ENCODE data around the gene MAGIX. TPM values are rescaled to one million over a fixed set of nuclear protein-coding genes. Genes with fewer than 3 reads are reported as not detected.

The MAGIX gene
- total RNA-seq, 1 experiment from 2014 or later: 1.9 TPM

- H3K14ac ChIP-seq (ENCODE audit: insufficient read depth, low read length): no peak overlapping the region
- H2BK20ac ChIP-seq (ENCODE audit: low read depth, low read length, poor library complexity, severe bottlenecking): no peak overlapping the region
- H2AK5ac ChIP-seq (ENCODE audit: insufficient read length, low read length): no peak overlapping the region
- no peaks in the 10 kb centered on the region for H3K79me1 ChIP-seq (ENCODE audit: insufficient read depth, low read depth, low read length, poor library complexity, severe bottlenecking)
- H3K23me2 ChIP-seq (ENCODE audit: insufficient read length, low read depth, low read length, poor library complexity, severe bottlenecking): no peaks in the 10 kb centered on the region
- H3K23ac ChIP-seq (ENCODE audit: insufficient read length, low read depth, low read length): no peak overlapping the region
- no peak overlapping the region for H2BK5ac ChIP-seq (ENCODE audit: insufficient read length, low read length)
- DNase-seq: peak; percentile 86
- H2BK120ac ChIP-seq (ENCODE audit: low read depth, low read length, poor library complexity, severe bottlenecking): no peak overlapping the region
- H3K4me1 ChIP-seq (ENCODE audit: insufficient read depth, low read length): no peaks in the 10 kb centered on the region
- Mint-ChIP-seq H3K4me3 (peak overlapping the region; percentile 78 to 87), H3K4me1 (peaks cover 3 to 7% of the 10 kb centered on the region in 2 experiments), H3K27ac (peak overlapping the region; percentile 97 to 98 (median 98)), H3K27me3 (ENCODE audit: low read depth) (peaks cover 12% of the 10 kb centered on the region), H3K36me3 (ENCODE audit: insufficient read depth in 1 of 3, low read depth in 3 of 3) (peaks cover 4% of the 10 kb centered on the region in 3 experiments; a peak in 5 of 7 replicates), H3K9me3 (peaks cover 58 to 67% of the 10 kb centered on the region in 2 experiments)
- H2AFZ ChIP-seq (ENCODE audit: low read length): no peak overlapping the region
- H2BK15ac ChIP-seq (ENCODE audit: low read depth, low read length): no peak overlapping the region
- H3K9me3 ChIP-seq (ENCODE audit: control insufficient read depth, low read depth, low read length): peaks cover 14% of the 10 kb centered on the region
- no peak overlapping the region for H4K91ac ChIP-seq (ENCODE audit: insufficient read length, low read depth, low read length)
- H3K4me2 ChIP-seq (ENCODE audit: insufficient read depth, insufficient read length, low read length): peak overlapping the region; percentile 50
- H4K8ac ChIP-seq (replicated peaks; ENCODE audit: insufficient read length, low read depth, low read length): no peak overlapping the region
- H3K4ac ChIP-seq (ENCODE audit: low read depth, low read length): no peak overlapping the region
- H3K79me2 ChIP-seq (ENCODE audit: insufficient read depth, low read length): no peaks in the 10 kb centered on the region
- no peak overlapping the region for H3K27ac ChIP-seq (ENCODE audit: insufficient read length, low read depth, low read length)
- TF ChIP-seq CTCF (conservative IDR thresholded peaks at IDR 0.05): peak; percentile 72
- H4K20me1 ChIP-seq (ENCODE audit: control insufficient read depth, insufficient read depth, insufficient read length): no peaks in the 10 kb centered on the region
- no peaks in the 10 kb centered on the region for H3K27me3 ChIP-seq (ENCODE audit: insufficient read depth, low read length)
- no CpG with 5 or more reads among the region's 65 CpGs for WGBS (ENCODE audit: extremely low coverage, insufficient read length, low lambda C conversion rate)
- no peak overlapping the region for H4K5ac ChIP-seq (ENCODE audit: insufficient read length, low read depth, low read length)
- H3K9ac ChIP-seq (ENCODE audit: extremely low read depth, insufficient read length, low read length): no peak overlapping the region
- no peak overlapping the region for H3K56ac ChIP-seq (ENCODE audit: insufficient read length, low read depth, low read length)
- no peak overlapping the region for H3K18ac ChIP-seq (ENCODE audit: insufficient read length, low read depth, low read length)
- no peak overlapping the region for H3T11ph ChIP-seq (ENCODE audit: low read length)
- H2BK12ac ChIP-seq (ENCODE audit: insufficient read length, low read depth, low read length): no peak overlapping the region
Observed at GRCh38 chrX:49155900-49156837, 6.4 kb upstream of the MAGIX start.

All from H9 (cell line).